Activated CD8-positive, alpha-beta T cell treated with anti-CD3 and anti-CD28 coated beads for 36 hours (primary cell): Measurements from ENCODE around the gene GPR3. TPM values are rescaled to one million over a fixed set of nuclear protein-coding genes. Genes with fewer than 3 reads are reported as not detected.

Source experiments
- ATAC-seq: fragments of 200-7000 bp; cut with Tn5 transposase; one replicate; pipeline ENCODE4 v1.10.0; 2021; ENCODE audit warnings: mild to moderate bottlenecking, moderate library complexity
- CTCF ChIA-PET: fragments of 350-600 bp; sonication (Branson Sonifier 250); formaldehyde crosslinking; loops from one replicate; lab custom pipeline; 2021; ENCODE audit warnings: antibody characterized with exemption; lab: Charles Lee
- POLR2A ChIA-PET: fragments of 350-600 bp; sonication (Branson Sonifier 250); formaldehyde crosslinking; loops from one replicate; lab custom pipeline; 2021; ENCODE audit warnings: antibody characterized with exemption; lab: Charles Lee
- DNase-seq: peaks from one replicate; pipeline ENCODE4 v3.0.0-alpha.2; 2020
- H3K27ac Mint-ChIP-seq: one replicate; pipeline ENCODE4 v1.8.0; 2021; ENCODE audit warnings: mild to moderate bottlenecking, mixed read lengths
- H3K27me3 Mint-ChIP-seq: one replicate; pipeline ENCODE4 v1.8.0; 2021; ENCODE audit warnings: mixed read lengths
- H3K36me3 Mint-ChIP-seq: one replicate; pipeline ENCODE4 v1.8.0; 2021; ENCODE audit warnings: low read depth, mixed read lengths
- H3K4me1 Mint-ChIP-seq: one replicate; pipeline ENCODE4 v1.8.0; 2021; ENCODE audit warnings: low read depth, mixed read lengths
- H3K4me3 Mint-ChIP-seq: one replicate; pipeline ENCODE4 v1.8.0; 2021; ENCODE audit warnings: mild to moderate bottlenecking, moderate library complexity, mixed read lengths
- H3K9me3 Mint-ChIP-seq: one replicate; pipeline ENCODE4 v1.8.0; 2021; ENCODE audit warnings: mixed read lengths
- CTCF ChIP-seq: fragments of 200-600 bp; IDR thresholded peaks from one replicate; pipeline ENCODE4 v1.8.0; 2022; ENCODE audit warnings: antibody characterized with exemption, mild to moderate bottlenecking
- intact Hi-C: fragments of 100-400 bp; cut with micrococcal nuclease; formaldehyde crosslinking; loops from one replicate; pipeline ENCODE4 v1.10.0; 2022
- total RNA-seq, 2 experiments: library from RNA; stranded (reverse); gene quantifications; one replicate each; pipeline ENCODE4 v1.2.3, GENCODE V29; 2021

GPR3 gene
- total RNA-seq, 2 experiments from 2014 or later = 1.1 to 1.7 TPM

DNA sequence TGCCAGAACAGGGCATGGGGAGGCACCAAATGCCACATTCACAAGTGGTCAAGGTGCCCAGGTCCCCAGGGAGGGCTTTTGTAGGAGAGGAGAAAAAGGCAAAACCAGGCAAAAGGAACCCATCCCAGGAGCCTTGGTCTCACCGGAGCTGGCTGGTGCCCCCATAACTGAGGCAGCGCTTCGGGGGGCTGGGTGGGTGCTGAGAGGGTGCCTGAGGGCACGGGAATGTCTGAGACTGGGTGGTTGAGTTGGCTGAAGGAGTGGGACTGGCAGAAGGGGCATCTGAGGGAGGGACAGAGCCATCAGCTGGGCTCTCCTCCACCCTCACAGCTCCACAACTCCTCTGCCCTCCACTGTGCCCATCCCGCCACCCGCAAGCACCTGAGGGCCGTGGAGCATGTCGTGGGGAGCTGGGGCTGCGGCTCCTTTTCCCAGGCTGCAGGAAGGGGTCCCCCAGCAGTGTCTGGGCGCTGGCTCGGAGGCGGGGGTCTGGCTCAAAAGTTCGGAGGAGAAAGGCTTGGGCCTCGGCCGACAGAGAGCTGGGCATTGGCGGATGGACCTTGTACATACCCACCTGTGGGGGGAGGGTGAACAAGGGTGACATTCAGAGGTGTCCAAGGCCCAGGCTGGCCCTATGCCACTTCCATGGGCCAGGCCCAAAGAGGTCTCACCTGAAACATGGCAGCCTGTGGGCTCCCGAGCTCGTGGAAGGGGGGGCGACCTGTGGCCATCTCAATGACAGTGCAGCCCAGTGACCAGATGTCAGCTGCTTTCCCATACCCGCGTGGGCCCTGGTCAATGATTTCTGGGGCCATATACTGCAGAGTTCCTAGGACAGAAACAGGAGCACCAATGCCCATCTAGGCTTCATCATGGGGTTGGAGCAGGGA lies 34.1 kb upstream of the GPR3 start:
- peaks cover 44% of the 10 kb centered on the region for H3K4me1 Mint-ChIP-seq
- no peak for TF ChIP-seq CTCF
- intact Hi-C loops = no loop called here
- no peaks in the 10 kb centered on the region for H3K9me3 Mint-ChIP-seq
- CTCF ChIA-PET = interaction anchor here (0.6 to 8.9 kb wide), 25 partner anchors 9 to 306 kb away, joined by 3 to 91 read pairs (median 5); partner anchors contain the start of genes CD164L2, GPR3, MAP3K6 and SYTL1
- peaks cover 2% of the 10 kb centered on the region for H3K36me3 Mint-ChIP-seq
- no peak overlapping the region for H3K27ac Mint-ChIP-seq
- ATAC-seq (no peak), DNase-seq (no peak)
- peaks cover 2% of the 10 kb centered on the region for H3K27me3 Mint-ChIP-seq
- POLR2A ChIA-PET = interaction anchor here (0.6 to 6.7 kb wide), 8 partner anchors 8 to 61 kb away, joined by 3 to 61 read pairs (median 6); partner anchors contain the start of genes CD164L2, MAP3K6 and SYTL1
- H3K4me3 Mint-ChIP-seq = no peak overlapping the region

- DNase-seq = no peak
- Mint-ChIP-seq H3K27ac (no peak overlapping the region), H3K27me3 (peaks cover 2% of the 10 kb centered on the region), H3K9me3 (no peaks in the 10 kb centered on the region), H3K36me3 (peaks cover 2% of the 10 kb centered on the region), H3K4me1 (peaks cover 44% of the 10 kb centered on the region), H3K4me3 (peak overlapping the region; percentile 9)
- CTCF ChIA-PET = interaction anchor here (3.2 to 8.9 kb wide), 8 partner anchors 10 to 59 kb away, joined by 16 to 91 read pairs (median 56); partner anchors contain the start of genes CD164L2, GPR3, MAP3K6 and SYTL1
- intact Hi-C loops = no loop called here
- no peak for TF ChIP-seq CTCF
- POLR2A ChIA-PET = interaction anchor here (0.6 to 1.6 kb wide), 3 partner anchors 10 to 59 kb away, joined by 3 to 7 read pairs (median 3); no protein-coding TSS in a partner anchor
- ATAC-seq = no peak
Observed at GRCh38 chr1:27358928-27359313, 33.5 kb upstream of the GPR3 start.

- Mint-ChIP-seq H3K27me3 (peaks cover 2% of the 10 kb centered on the region), H3K9me3 (no peaks in the 10 kb centered on the region), H3K36me3 (peaks cover 2% of the 10 kb centered on the region), H3K4me3 (peak overlapping the region; percentile 60), H3K4me1 (peaks cover 44% of the 10 kb centered on the region), H3K27ac (no peak overlapping the region)
- intact Hi-C loops = no loop called here
- ATAC-seq (peak; percentile 7), DNase-seq (no peak)
- CTCF ChIA-PET = interaction anchor here (3.2 to 8.9 kb wide), 4 partner anchors 11 to 60 kb away, joined by 16 to 85 read pairs (median 54); partner anchors contain the start of gene CD164L2
- POLR2A ChIA-PET = interaction anchor here (0.6 to 0.7 kb wide), 3 partner anchors 11 to 359 kb away, joined by 3 to 4 read pairs (median 3); no protein-coding TSS in a partner anchor
- TF ChIP-seq CTCF = no peak
Observed at GRCh38 chr1:27359822-27360158, 32.6 kb upstream of the GPR3 start.

DNA sequence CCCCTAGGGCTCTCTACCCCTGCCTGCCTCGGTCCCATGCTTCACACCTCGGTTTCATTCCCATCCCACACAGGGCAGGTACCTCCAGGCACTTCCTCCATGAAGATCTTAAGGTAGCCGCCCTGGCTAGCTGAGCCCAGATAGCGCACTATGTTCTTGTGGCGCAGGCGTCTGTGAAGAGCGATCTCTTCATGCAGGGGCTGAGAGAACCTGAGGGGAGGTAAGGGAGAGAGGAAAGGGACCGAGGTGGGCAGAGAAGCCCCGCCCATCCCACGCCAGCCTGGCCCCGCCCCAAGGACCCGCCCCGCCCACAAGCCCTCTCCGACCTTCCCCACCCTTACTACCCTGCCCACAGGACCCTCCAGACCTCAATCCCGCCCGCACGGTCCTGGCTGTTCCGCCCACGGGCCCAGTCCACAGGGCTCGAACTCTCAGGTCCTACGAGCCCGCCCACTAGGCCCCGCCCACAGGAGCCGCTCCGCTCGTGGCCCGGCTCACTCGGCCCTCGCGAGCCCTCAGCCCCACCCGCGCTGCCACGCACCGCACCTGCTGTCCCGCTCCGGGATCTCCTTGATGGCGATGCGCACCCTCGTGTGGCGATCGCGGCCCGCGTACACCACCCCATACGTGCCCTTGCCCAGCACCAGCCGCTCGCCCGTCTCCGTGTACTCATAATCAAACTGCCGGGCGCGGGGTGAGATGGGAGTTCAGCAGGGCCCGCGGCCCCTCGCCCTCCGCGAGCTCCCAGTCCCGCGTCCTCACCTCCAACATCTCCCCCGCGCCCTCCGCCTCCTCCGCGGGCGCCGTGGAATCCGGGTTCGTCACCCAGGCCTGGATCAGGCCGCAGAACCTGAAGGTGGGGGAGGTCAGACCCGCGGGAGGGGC lies 32.0 kb upstream of the GPR3 start:
- Mint-ChIP-seq H3K27ac (no peak overlapping the region), H3K36me3 (peaks cover 2% of the 10 kb centered on the region), H3K4me1 (peaks cover 45% of the 10 kb centered on the region), H3K27me3 (peaks cover 2% of the 10 kb centered on the region), H3K4me3 (peak overlapping the region; percentile 60), H3K9me3 (no peaks in the 10 kb centered on the region)
- peak; percentile 57 for DNase-seq
- POLR2A ChIA-PET = interaction anchor here (0.6 to 0.7 kb wide), 3 partner anchors 10 to 359 kb away, joined by 3 to 4 read pairs (median 3); no protein-coding TSS in a partner anchor
- CTCF ChIA-PET = interaction anchor here (1.1 to 8.9 kb wide), 5 partner anchors 11 to 60 kb away, joined by 3 to 85 read pairs (median 32); partner anchors contain the start of gene CD164L2
- peak; percentile 7 for ATAC-seq
- intact Hi-C loops = no loop called here
- TF ChIP-seq CTCF = no peak
